ENCODE results near the gene SPC24. TPM values are rescaled to one million over a fixed set of nuclear protein-coding genes. Genes with fewer than 3 reads are reported as not detected.
"Not testable (repeated sequence)": the region's sequence is repeated elsewhere in the genome, so short reads cannot be mapped to it uniquely, and the experiment has no call there.

The SPC24 gene
- total RNA-seq, 1 donor, result 39.7 TPM

DNA sequence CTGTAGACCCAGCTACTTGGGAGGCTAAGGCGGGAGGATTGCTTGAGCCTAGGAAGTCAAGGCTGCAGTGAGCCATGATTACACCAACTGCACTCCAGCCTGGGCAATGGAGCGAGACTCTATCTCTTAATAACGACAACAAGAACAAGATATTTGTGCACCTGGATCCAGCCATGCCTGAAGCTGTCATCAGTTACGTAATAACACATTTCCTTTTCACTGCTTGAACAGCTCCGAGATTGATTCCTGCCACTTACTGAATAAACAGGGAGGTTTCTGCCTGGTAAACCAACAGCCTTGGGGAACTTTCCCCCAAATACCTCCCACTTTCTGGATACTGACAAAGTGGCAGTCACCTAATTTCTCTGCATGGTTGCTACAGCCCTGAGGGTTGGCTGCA is 36.4 kb upstream of the SPC24 start:
- DNase-seq (ENCODE audit: low read depth), result no peak
- TF ChIP-seq, protein P1, sequence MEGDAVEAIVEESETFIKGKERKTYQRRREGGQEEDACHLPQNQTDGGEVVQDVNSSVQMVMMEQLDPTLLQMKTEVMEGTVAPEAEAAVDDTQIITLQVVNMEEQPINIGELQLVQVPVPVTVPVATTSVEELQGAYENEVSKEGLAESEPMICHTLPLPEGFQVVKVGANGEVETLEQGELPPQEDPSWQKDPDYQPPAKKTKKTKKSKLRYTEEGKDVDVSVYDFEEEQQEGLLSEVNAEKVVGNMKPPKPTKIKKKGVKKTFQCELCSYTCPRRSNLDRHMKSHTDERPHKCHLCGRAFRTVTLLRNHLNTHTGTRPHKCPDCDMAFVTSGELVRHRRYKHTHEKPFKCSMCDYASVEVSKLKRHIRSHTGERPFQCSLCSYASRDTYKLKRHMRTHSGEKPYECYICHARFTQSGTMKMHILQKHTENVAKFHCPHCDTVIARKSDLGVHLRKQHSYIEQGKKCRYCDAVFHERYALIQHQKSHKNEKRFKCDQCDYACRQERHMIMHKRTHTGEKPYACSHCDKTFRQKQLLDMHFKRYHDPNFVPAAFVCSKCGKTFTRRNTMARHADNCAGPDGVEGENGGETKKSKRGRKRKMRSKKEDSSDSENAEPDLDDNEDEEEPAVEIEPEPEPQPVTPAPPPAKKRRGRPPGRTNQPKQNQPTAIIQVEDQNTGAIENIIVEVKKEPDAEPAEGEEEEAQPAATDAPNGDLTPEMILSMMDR (IDR thresholded peaks at IDR 0.05; ENCODE audit: insufficient read depth, low read depth, low read length), result no peak
- peak overlapping the region; percentile 30 for H3K4me3 ChIP-seq (ENCODE audit: low read depth, low read length)

GRCh38 chr19:11191273-11191755 is 35.7 kb upstream of the SPC24 start:
- TF ChIP-seq, protein P1 (IDR thresholded peaks at IDR 0.05; ENCODE audit: insufficient read depth, low read depth, low read length), result no peak
- DNase-seq (ENCODE audit: low read depth), result peak; percentile 86
- H3K4me3 ChIP-seq (ENCODE audit: low read depth, low read length), result peak overlapping the region; percentile 14

- TF ChIP-seq, protein P1 (IDR thresholded peaks at IDR 0.05; ENCODE audit: insufficient read depth, low read depth, low read length), result no peak
- no peak for DNase-seq (ENCODE audit: low read depth)
- H3K4me3 ChIP-seq (ENCODE audit: low read depth, low read length), result no peak overlapping the region
Observed at GRCh38 chr19:11190501-11190900, 34.9 kb upstream of the SPC24 start.

- TF ChIP-seq, protein P1 (IDR thresholded peaks at IDR 0.05; ENCODE audit: insufficient read depth, low read depth, low read length), result no peak
- no peak overlapping the region for H3K4me3 ChIP-seq (ENCODE audit: low read depth, low read length)
- DNase-seq (ENCODE audit: low read depth), result no peak
Observed at GRCh38 chr19:11187441-11187840, 31.9 kb upstream of the SPC24 start.

DNA sequence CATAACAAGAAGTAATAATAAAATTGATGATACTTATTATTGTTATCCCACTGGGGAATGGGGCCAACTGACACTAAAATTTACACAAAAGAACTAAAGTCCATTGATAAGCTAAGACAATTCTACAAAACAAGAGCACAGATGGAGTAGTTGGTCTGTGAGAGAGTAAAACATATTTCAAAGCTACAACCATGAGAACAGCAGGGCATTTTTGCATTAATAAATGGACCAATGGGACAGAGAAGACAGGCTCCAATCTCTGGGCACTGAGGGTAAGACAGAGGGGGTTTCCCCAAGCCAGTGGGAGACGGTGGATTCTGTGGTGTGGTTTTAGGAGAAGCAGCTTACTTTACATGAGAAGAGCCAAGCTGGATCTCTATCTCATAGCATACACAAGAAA is 27.4 kb upstream of the SPC24 start:
- no peak for DNase-seq (ENCODE audit: low read depth)
- no peak overlapping the region for H3K4me3 ChIP-seq (ENCODE audit: low read depth, low read length)
- TF ChIP-seq, protein P1 (IDR thresholded peaks at IDR 0.05; ENCODE audit: insufficient read depth, low read depth, low read length), result no peak

DNA sequence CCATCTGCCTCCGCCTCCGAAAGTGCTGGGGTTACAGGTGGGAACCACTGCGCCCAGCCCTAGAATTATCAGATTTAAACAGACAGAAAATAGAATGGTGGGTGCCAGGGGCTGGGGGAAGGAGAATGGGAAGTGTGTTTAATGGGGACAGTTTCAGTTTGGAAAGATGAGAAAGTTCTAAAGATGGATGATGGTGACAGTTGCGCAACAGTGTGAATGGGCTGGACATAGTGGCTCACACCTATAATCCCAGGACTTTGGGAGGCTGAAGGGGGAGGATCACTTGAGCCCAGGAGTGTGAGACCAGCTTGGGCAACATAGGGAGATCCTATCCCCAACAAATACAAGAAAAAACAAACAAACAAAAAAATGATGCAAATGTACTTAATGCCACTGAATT is 25.9 kb upstream of the SPC24 start:
- H3K4me3 ChIP-seq (ENCODE audit: low read depth, low read length), result no peak overlapping the region
- DNase-seq (ENCODE audit: low read depth), result no peak
- TF ChIP-seq, protein P1 (IDR thresholded peaks at IDR 0.05; ENCODE audit: insufficient read depth, low read depth, low read length), result no peak

GRCh38 chr19:11180975-11181374 is 25.4 kb upstream of the SPC24 start:
- not testable (repeated sequence) for DNase-seq (ENCODE audit: low read depth); H3K4me3 ChIP-seq (ENCODE audit: low read depth, low read length)
